GM21367 (cell line): Measurements from ENCODE around the gene GRM3.

Source experiments
- ATAC-seq: cut with Tn5 transposase; IDR thresholded peaks from one replicate; pipeline ENCODE4 v1.9.1; 2021; ENCODE audit not compliant: unreplicated experiment

The GRM3 gene

DNA sequence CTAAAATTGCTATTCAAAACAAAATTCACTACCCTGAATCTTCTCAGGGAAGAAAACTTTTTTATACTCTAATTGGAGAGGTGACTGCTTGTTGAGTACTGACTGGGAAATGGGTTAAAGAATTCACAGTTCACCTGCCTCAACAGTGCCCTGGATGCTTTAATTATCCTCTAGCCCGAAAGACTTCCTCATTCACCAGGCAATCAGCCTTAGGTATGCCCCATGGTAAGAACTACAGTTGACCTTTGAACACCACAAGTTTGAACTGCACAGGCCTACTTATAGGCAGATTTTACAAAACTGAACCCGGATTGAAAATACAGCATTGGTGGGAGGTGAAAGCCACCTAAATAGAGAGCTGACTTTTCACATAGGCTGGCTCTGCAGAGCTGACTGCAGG, 240.4 kb downstream of the GRM3 start:
- no peak for ATAC-seq

DNA sequence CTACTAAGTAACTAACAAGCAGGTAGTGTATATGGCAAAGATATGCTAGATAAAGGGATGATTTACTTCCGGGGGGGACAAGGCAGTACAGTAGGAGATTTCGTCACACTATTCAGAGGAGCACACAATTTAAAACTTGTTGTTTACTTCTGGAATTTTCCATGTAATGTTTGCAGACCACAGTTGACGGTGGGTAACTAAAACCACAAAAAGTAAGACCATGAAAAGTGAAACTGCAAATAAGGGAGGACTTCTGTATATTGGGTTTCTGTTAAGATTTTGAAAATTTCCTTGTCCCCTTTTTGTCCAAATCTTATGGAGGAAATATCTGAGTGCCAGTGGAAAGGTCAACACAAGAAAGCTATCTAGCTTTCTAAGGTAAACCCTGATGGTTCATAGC, 245.8 kb downstream of the GRM3 start:
- no peak for ATAC-seq

- ATAC-seq, result no peak
Observed at GRCh38 chr7:86898171-86898570, 254.5 kb downstream of the GRM3 start.

DNA sequence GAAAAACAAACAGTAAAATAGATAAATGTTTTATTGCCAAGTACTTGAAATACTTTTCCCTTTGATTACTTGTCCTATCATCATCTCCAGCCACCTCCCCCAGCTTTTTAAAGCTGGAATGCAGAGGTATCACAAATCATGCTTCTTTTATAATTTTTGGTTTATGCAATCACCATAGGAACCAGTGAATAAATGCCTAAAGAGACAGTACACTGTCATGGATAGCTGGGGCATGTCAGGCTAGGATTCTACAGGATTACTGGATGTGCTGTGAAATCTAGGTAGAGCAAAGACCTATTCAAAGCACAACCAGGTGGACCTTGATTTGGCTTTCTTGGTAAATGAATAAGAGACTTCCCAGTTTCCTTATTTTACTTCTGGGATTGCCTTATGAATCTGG, 257.2 kb downstream of the GRM3 start:
- ATAC-seq, result no peak

DNA sequence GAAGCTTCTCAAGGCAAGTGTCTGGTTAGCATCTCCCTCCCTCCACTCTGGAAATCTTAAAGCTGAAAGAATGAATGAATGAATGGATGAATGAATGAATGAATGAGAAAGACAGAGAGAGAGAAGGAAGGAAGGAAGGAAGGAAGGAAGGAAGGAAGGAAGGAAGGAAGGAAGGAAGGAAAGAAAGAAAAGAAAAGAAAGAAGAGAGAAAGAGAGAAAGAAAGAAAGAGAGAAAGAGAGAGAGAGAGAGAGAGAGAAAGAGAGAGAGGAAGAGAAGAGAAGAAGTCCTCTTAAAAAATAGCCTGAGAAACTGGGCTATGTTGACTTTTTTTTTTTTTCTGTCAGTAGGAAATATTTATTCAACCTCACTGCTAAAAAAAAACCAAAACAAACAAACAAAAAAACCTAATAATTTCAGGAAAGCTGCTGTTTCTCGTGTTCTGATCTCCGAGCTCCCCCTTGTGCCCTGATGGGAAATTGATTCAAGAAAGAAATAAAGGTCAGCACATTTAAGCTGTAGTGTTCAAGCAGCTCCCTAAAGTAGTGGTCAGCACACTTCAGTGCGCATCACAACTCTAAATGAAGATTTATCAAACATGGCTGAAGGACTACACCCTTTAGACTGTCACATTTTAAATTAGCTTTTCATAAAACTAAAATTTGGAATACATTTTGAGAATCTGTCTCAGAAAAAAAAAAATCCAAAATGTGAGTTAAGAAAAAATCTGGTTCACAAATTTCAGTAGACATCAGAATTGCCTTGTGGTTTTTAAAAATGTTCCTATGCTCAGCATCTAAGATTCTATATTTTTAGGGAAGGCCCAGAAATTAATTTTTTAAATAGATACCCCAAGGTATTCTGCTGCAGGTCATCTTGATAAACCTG, 261.5 kb downstream of the GRM3 start:
- peak; percentile 75 for ATAC-seq

- no peak for ATAC-seq
Observed at GRCh38 chr7:86908948-86909347, 265.2 kb downstream of the GRM3 start.

DNA sequence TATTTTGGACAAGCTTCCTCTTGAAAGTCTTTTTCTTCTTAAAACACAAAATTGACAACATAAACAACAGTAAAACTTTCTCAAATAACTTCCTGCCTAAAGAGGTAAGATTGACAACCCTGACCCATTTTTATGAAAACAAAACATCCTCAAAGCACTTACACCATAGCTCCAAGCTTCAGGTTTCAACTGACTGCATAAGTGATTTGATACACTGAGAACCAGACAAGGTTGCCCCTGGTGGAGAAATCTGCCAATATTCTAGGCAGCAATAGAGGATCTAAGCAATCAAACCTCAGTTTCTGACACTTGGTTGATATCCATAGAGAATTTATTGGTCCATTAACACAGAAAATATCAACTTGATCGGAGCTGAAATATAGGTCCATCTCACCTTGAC, 267.9 kb downstream of the GRM3 start:
- ATAC-seq, result no peak

DNA sequence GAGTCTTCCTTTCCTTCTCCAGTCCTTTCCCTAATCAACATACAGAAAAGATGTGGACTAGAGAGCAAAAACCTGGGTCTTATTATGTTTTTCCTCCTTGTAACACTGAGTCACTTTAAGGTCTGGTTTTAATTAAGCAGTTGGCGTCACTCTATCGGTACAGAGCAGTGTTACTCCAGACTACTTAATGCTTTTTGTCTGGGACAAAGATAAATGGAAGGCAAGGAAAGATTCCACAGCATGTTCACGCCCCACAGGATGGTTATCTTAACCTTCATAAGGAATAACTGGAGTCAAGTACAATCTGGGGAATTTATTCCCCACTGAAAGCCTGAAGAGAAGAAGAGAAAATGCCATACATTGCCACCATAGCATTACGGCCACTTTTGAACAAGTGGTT, 270.0 kb downstream of the GRM3 start:
- no peak for ATAC-seq
